Measurements from ENCODE around the gene SLC9C2.

Gene SLC9C2

GRCh38 chr1:173560285-173560880, 42.5 kb downstream of the SLC9C2 start:
- Mint-ChIP-seq H3K36me3 (no peaks in the 10 kb centered on the region), H3K4me3 (no peak overlapping the region), H3K27ac (no peak overlapping the region), H3K27me3 (no peaks in the 10 kb centered on the region), H3K4me1 (peaks cover 8% of the 10 kb centered on the region), H3K9me3 (peaks cover 8% of the 10 kb centered on the region)

GRCh38 chr1:173555651-173556305, 47.1 kb downstream of the SLC9C2 start:
- Mint-ChIP-seq H3K4me1 (peaks cover 44% of the 10 kb centered on the region), H3K9me3 (no peaks in the 10 kb centered on the region), H3K27me3 (no peaks in the 10 kb centered on the region), H3K36me3 (no peaks in the 10 kb centered on the region), H3K27ac (no peak overlapping the region), H3K4me3 (no peak overlapping the region)

GRCh38 chr1:173554541-173555250, 48.2 kb downstream of the SLC9C2 start:
- H3K4me3 Mint-ChIP-seq, result no peak overlapping the region

GRCh38 chr1:173554089-173554488, 48.8 kb downstream of the SLC9C2 start:
- Mint-ChIP-seq H3K4me3 (no peak overlapping the region), H3K36me3 (no peaks in the 10 kb centered on the region), H3K27ac (no peak overlapping the region), H3K9me3 (no peaks in the 10 kb centered on the region), H3K27me3 (no peaks in the 10 kb centered on the region), H3K4me1 (peaks cover 58% of the 10 kb centered on the region)

More at GRCh38 chr1:173554541-173555250, 48.2 kb downstream of the SLC9C2 start:
- H3K27me3 Mint-ChIP-seq, result no peaks in the 10 kb centered on the region
- no peak overlapping the region for H3K27ac Mint-ChIP-seq
- H3K36me3 Mint-ChIP-seq, result no peaks in the 10 kb centered on the region
- H3K4me1 Mint-ChIP-seq, result peaks cover 52% of the 10 kb centered on the region
- no peaks in the 10 kb centered on the region for H3K9me3 Mint-ChIP-seq

DNA sequence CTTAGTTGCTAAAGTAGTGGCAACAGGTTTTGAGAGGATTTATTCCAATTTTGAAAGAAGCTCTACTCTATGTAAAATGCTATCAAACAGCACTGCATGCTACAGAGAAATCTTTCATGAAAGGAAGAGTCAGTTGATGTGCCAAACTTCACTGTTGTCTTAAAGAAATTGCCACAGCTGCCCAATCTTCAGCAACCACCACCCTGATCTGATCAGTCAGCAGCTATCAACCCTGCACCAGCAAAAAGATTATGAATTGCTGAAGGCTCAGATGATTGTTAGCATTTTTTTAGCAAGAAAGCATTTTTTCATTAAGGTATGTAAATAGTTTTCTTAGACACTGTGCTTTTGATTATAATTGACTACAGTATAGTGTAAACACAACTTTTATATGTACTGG, 49.6 kb downstream of the SLC9C2 start:
- Mint-ChIP-seq H3K27me3 (no peaks in the 10 kb centered on the region), H3K9me3 (no peaks in the 10 kb centered on the region), H3K4me1 (peaks cover 61% of the 10 kb centered on the region), H3K36me3 (no peaks in the 10 kb centered on the region), H3K27ac (no peak overlapping the region), H3K4me3 (no peak overlapping the region)

DNA sequence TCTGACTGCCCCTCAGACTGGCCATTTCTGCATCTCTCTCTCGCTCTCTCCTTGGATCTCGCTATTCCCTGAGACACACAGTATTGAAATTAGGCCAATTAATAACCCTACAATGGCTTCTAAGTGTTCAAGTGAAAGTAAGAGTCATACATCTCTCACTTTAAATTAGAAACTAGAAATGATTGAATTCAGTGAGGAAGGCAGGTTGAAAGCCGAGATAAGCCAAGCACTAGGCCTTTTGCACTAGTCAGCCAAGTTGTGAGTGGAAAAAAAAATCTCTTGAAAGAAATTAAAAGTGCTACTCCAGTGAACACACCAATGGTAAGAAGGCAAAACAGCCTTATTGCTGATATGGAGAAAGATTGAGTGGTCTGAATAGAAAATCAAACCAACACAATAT, 51.2 kb downstream of the SLC9C2 start:
- peak overlapping the region; percentile 79 for H3K27ac Mint-ChIP-seq
- H3K4me1 Mint-ChIP-seq, result peaks cover 65% of the 10 kb centered on the region
- H3K36me3 Mint-ChIP-seq, result no peaks in the 10 kb centered on the region
- no peaks in the 10 kb centered on the region for H3K27me3 Mint-ChIP-seq
- peak overlapping the region; percentile 37 for H3K4me3 Mint-ChIP-seq
- H3K9me3 Mint-ChIP-seq, result no peaks in the 10 kb centered on the region

GRCh38 chr1:173549813-173550212, 53.1 kb downstream of the SLC9C2 start:
- no peaks in the 10 kb centered on the region for H3K27me3 Mint-ChIP-seq
- H3K4me1 Mint-ChIP-seq, result peaks cover 65% of the 10 kb centered on the region
- H3K4me3 Mint-ChIP-seq, result peak overlapping the region; percentile 33
- no peaks in the 10 kb centered on the region for H3K9me3 Mint-ChIP-seq
- peak overlapping the region; percentile 25 for H3K27ac Mint-ChIP-seq
- H3K36me3 Mint-ChIP-seq, result no peaks in the 10 kb centered on the region

- H3K4me1 Mint-ChIP-seq, result peaks cover 28% of the 10 kb centered on the region
- peaks cover 5% of the 10 kb centered on the region for H3K36me3 Mint-ChIP-seq
- no peak overlapping the region for H3K4me3 Mint-ChIP-seq
- peaks cover 1% of the 10 kb centered on the region for H3K27me3 Mint-ChIP-seq
- H3K9me3 Mint-ChIP-seq, result peaks cover 6% of the 10 kb centered on the region
- H3K27ac Mint-ChIP-seq, result no peak overlapping the region
These were observed 57.2 kb downstream of the SLC9C2 start for GRCh38 chr1:173545688-173546087.

DNA sequence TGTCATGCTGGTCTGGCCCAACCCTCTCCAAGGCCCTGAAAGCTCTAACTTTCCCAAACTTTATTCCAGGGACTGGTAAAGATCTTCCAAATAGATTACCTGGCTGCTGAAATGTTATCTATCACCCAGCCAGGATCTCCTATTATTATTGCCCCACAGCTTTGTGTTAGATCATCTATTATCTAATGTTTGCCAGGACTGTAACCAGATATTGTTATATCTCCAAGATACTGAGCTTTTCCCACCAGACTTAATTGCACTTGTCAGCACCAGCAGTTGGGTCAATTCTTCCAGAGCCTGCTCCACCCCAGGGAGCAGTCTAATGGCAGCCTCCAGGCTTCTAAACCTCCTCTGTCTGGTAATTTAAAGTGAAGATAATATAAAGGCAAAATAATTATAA, 66.6 kb downstream of the SLC9C2 start:
- H3K4me3 Mint-ChIP-seq, result no peak overlapping the region
- H3K9me3 Mint-ChIP-seq, result no peaks in the 10 kb centered on the region
- H3K27me3 Mint-ChIP-seq, result peaks cover 1% of the 10 kb centered on the region
- peaks cover 3% of the 10 kb centered on the region for H3K36me3 Mint-ChIP-seq
- peaks cover 17% of the 10 kb centered on the region for H3K4me1 Mint-ChIP-seq
- H3K27ac Mint-ChIP-seq, result no peak overlapping the region

- H3K27me3 Mint-ChIP-seq, result no peaks in the 10 kb centered on the region
- peak overlapping the region; percentile 45 for H3K4me3 Mint-ChIP-seq
- H3K4me1 Mint-ChIP-seq, result peaks cover 38% of the 10 kb centered on the region
- H3K9me3 Mint-ChIP-seq, result no peaks in the 10 kb centered on the region
- H3K27ac Mint-ChIP-seq, result no peak overlapping the region
- no peaks in the 10 kb centered on the region for H3K36me3 Mint-ChIP-seq
These were observed 70.6 kb downstream of the SLC9C2 start for GRCh38 chr1:173532237-173532636.

DNA sequence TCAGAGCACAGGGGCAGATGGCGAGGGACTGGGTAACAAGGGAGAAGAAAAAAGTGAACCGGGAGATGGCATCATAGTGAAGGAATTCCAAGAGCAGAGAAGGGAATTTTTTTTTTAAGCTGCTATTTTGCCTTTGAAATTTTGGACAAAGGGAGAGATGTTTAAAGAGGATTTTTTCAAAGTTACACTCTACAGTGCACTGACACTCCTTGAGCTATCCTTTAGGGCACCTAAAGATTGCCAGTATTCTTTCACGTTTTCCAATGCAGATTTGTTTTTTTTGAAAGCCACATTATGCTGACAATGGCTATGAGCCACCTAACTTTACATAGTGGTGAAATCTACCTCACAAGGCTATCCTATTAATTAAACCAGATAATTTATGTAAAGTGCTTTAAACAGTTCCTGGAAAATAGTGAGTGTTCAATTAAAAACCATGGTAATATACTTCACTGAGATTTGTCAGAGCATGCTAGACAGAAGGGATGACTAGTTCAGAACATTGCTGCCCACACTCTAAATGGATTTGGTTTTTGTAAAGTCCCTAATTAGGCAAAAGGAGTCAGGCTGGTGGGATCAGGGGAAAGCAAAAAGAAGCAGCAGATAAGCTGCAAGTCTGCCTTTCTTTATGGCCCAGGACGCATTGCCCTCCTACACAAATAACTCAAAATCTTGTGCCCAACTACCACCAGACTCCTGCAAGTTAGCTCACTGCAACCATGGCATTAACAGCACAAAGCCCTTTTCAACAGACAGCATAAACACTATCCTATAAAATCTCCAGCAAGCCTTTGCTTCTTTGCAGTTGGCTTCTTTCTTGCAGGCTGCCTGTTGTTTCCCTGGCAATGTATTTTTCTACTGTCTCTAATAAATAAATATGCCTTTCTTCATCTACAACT, 71.8 kb downstream of the SLC9C2 start:
- Mint-ChIP-seq H3K36me3 (no peaks in the 10 kb centered on the region), H3K9me3 (no peaks in the 10 kb centered on the region), H3K27ac (no peak overlapping the region), H3K27me3 (no peaks in the 10 kb centered on the region), H3K4me1 (peaks cover 38% of the 10 kb centered on the region), H3K4me3 (no peak overlapping the region)

GRCh38 chr1:173529106-173529505, 73.8 kb downstream of the SLC9C2 start:
- H3K27ac Mint-ChIP-seq, result no peak overlapping the region
- H3K9me3 Mint-ChIP-seq, result no peaks in the 10 kb centered on the region
- no peaks in the 10 kb centered on the region for H3K36me3 Mint-ChIP-seq
- H3K27me3 Mint-ChIP-seq, result no peaks in the 10 kb centered on the region
- H3K4me1 Mint-ChIP-seq, result peaks cover 38% of the 10 kb centered on the region
- H3K4me3 Mint-ChIP-seq, result no peak overlapping the region

- H3K9me3 Mint-ChIP-seq, result no peaks in the 10 kb centered on the region
- peaks cover 31% of the 10 kb centered on the region for H3K4me1 Mint-ChIP-seq
- no peak overlapping the region for H3K27ac Mint-ChIP-seq
- H3K4me3 Mint-ChIP-seq, result no peak overlapping the region
- no peaks in the 10 kb centered on the region for H3K27me3 Mint-ChIP-seq
- H3K36me3 Mint-ChIP-seq, result no peaks in the 10 kb centered on the region
These were observed 75.6 kb downstream of the SLC9C2 start for GRCh38 chr1:173527151-173527826.

DNA sequence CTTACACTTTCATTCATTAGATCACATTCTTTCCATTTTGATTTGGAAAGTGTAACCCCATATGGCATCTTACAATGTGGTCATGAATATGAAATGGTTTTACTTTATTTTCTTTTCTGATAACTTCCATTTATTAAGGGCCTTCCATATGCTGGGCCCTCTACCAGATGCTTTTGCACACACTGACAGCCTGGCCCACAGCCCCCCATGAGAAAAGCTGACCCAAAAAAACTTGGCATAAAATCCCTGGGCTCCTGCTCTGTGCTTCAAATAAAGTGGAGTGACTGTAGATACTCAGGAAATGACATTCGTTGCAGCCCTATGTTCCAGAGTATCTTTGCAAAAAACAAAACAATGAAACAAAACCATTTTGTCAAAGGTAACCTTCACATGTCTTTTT, 76.9 kb downstream of the SLC9C2 start:
- Mint-ChIP-seq H3K4me1 (peaks cover 19% of the 10 kb centered on the region), H3K27ac (no peak overlapping the region), H3K9me3 (no peaks in the 10 kb centered on the region), H3K4me3 (no peak overlapping the region), H3K36me3 (no peaks in the 10 kb centered on the region), H3K27me3 (no peaks in the 10 kb centered on the region)

DNA sequence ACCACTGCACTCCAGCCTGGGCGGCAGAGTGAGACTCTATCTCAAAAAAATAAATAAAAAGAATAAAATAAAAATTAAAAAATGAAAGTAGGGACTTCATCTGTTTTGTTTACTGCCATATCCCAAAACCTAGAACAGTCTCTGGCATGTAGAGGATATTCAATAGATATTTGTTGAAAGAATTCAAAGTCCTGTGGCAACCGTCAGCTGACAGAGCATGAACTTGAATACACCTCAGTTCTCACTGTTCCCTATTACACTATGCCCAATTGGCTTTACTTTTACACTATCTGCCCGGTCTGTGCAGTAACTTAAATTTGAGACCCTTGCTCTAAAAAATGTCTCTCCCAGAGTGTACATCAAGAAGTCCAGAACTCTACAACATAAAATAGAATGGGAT, 79.5 kb downstream of the SLC9C2 start:
- Mint-ChIP-seq H3K36me3 (no peaks in the 10 kb centered on the region), H3K27ac (no peak overlapping the region), H3K4me1 (peaks cover 13% of the 10 kb centered on the region), H3K27me3 (no peaks in the 10 kb centered on the region), H3K9me3 (no peaks in the 10 kb centered on the region), H3K4me3 (no peak overlapping the region)
